Fibroblast of lung (primary cell): ENCODE results near the gene CCL3.

Experiments
- EZH2 ChIP-seq: IDR thresholded peaks from 2 replicates; pipeline ENCODE4 v1.5.1; 2012; ENCODE audit warnings: low read length, control low read depth, mild to moderate bottlenecking; ENCODE audit errors: missing control alignments
- TF ChIP-seq, protein P1 (sequence below), 2 donors: IDR thresholded peaks in 1 of 2; conservative IDR thresholded peaks in 1 of 2; 1 replicate in 1 of 2; 2 replicates in 1 of 2; pipeline ENCODE4 v1.5.1; 2011 to 2012; ENCODE audit warnings: low read length in 2 of 2, control low read depth in 1 of 2, inconsistent platforms in 1 of 2, low read depth in 1 of 2, mild to moderate bottlenecking in 1 of 2

DNA sequence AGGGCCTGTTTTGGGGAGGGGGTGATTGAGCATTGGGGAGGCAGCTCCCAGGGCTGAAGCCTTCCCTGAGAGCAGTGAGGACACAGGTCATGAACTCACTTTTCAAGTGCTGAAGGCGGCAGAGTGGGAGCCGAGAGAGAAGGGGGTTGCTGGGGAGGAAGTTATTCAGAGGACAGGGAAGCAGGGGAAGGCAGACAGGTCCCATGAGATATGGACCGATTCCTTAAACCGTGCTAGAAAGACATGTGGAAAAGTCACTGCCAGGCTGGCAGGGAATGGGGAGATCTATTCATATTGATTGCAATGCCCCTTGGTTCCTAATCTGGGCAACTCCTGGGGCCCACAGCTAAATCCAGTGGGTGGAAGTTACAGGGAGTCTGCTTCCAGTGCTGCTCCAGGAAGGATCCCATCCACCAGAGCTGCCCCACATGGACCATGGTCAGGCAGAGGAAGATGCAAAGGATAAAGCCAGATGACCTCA lies 14.8 kb upstream of the CCL3 start:
- TF ChIP-seq, protein P1, sequence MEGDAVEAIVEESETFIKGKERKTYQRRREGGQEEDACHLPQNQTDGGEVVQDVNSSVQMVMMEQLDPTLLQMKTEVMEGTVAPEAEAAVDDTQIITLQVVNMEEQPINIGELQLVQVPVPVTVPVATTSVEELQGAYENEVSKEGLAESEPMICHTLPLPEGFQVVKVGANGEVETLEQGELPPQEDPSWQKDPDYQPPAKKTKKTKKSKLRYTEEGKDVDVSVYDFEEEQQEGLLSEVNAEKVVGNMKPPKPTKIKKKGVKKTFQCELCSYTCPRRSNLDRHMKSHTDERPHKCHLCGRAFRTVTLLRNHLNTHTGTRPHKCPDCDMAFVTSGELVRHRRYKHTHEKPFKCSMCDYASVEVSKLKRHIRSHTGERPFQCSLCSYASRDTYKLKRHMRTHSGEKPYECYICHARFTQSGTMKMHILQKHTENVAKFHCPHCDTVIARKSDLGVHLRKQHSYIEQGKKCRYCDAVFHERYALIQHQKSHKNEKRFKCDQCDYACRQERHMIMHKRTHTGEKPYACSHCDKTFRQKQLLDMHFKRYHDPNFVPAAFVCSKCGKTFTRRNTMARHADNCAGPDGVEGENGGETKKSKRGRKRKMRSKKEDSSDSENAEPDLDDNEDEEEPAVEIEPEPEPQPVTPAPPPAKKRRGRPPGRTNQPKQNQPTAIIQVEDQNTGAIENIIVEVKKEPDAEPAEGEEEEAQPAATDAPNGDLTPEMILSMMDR (conservative IDR thresholded peaks at IDR 0.05 in 1 of 2, IDR thresholded peaks at IDR 0.05 in 1 of 2; ENCODE audit: low read depth in 1 of 2, low read length in 2 of 2) = no peak
- TF ChIP-seq EZH2 = no peak
